ENCODE results near the gene YEATS4.

The YEATS4 gene

GRCh38 chr12:69440016-69440415, 80.5 kb downstream of the YEATS4 start:
- no peak for DNase-seq
